ENCODE results near the gene PIERCE2.
"Not testable (repeated sequence)": the region's sequence is repeated elsewhere in the genome, so short reads cannot be mapped to it uniquely, and the experiment has no call there.

The PIERCE2 gene

GRCh38 chr15:55434989-55435825 lies 26.9 kb downstream of the PIERCE2 start:
- peak; percentile 52 for DNase-seq (ENCODE audit: low spot score)

GRCh38 chr15:55443141-55443540 lies 34.8 kb downstream of the PIERCE2 start:
- not testable (repeated sequence) for DNase-seq (ENCODE audit: low spot score)

GRCh38 chr15:55445936-55446335 lies 37.6 kb downstream of the PIERCE2 start:
- DNase-seq (ENCODE audit: low spot score) = not testable (repeated sequence)

GRCh38 chr15:55446379-55447029 lies 38.2 kb downstream of the PIERCE2 start:
- not testable (repeated sequence) for DNase-seq (ENCODE audit: low spot score)

GRCh38 chr15:55447030-55447394 lies 38.7 kb downstream of the PIERCE2 start:
- not testable (repeated sequence) for DNase-seq (ENCODE audit: low spot score)

- no peak for DNase-seq (ENCODE audit: low spot score)
These were observed 49.2 kb downstream of the PIERCE2 start for GRCh38 chr15:55457401-55458022.

- no peak for DNase-seq (ENCODE audit: low spot score)
These were observed 53.2 kb downstream of the PIERCE2 start for GRCh38 chr15:55461447-55461846.

- DNase-seq (ENCODE audit: low spot score) = no peak
These were observed 60.0 kb downstream of the PIERCE2 start for GRCh38 chr15:55468321-55468720.

Data from AG08396 (cell line).